ENCODE data around the gene PWWP2B. TPM values are rescaled to one million over a fixed set of nuclear protein-coding genes. Genes with fewer than 3 reads are reported as not detected.

Gene PWWP2B
- total and polyA plus RNA-seq, 2 of the 8 experiments (the other 6 are each of a cell fraction or from before 2014, with no cell fraction given): 5.3 to 10.8 TPM

GRCh38 chr10:132361581-132362101 is 35.4 kb upstream of the PWWP2B start:
- no peak for TF ChIP-seq MAX (IDR thresholded peaks at IDR 0.05)
- H4K5ac ChIP-seq (ENCODE audit: insufficient read length, low read depth, low read length): no peak overlapping the region
- H4K20me1 ChIP-seq (replicated peaks in 1 of 2; ENCODE audit: control insufficient read depth in 1 of 2, insufficient read depth in 2 of 2, low read length in 2 of 2): peaks cover 0 to 5% of the 10 kb centered on the region in 2 experiments
- no peak overlapping the region for H2BK120ac ChIP-seq (replicated peaks; ENCODE audit: low read depth, low read length)
- H2BK15ac ChIP-seq (ENCODE audit: low read length): no peak overlapping the region
- no peak overlapping the region for H3K18ac ChIP-seq (ENCODE audit: extremely low read depth, low read length)
- H3K27ac ChIP-seq (ENCODE audit: low read depth, low read length): no peak overlapping the region
- no peak overlapping the region for H3K56ac ChIP-seq (replicated peaks; ENCODE audit: insufficient read length, low read depth, low read length)
- H3K23me2 ChIP-seq (ENCODE audit: low read depth, low read length): peaks cover 7% of the 10 kb centered on the region; the same call in 1 of the 2 replicates
- no peak overlapping the region for H3K9ac ChIP-seq (replicated peaks in 1 of 4; ENCODE audit: extremely low read depth in 1 of 4, low read depth in 3 of 4, low read length in 3 of 4)
- no peaks in the 10 kb centered on the region for H3K79me2 ChIP-seq (ENCODE audit: control insufficient read depth in 1 of 2, insufficient read depth in 2 of 2, low read length in 2 of 2)
- no peak overlapping the region for H3K4me2 ChIP-seq (ENCODE audit: insufficient read depth in 1 of 2, low read depth in 2 of 2, low read length in 2 of 2)
- no peak overlapping the region for H3K23ac ChIP-seq (ENCODE audit: insufficient read length)
- no peaks in the 10 kb centered on the region; a peak in 1 of 8 replicates for H3K36me3 ChIP-seq (ENCODE audit: control insufficient read depth in 2 of 4, insufficient read depth in 4 of 4, low read length in 3 of 4)
- H2AK5ac ChIP-seq (ENCODE audit: low read depth, low read length): no peak overlapping the region
- H2BK12ac ChIP-seq (ENCODE audit: low read depth, low read length): no peak overlapping the region
- FAIRE-seq: no peak
- H3K27me3 ChIP-seq (replicated peaks in 1 of 4; ENCODE audit: control insufficient read depth in 3 of 4, extremely low read depth in 1 of 4, insufficient read depth in 3 of 4, low read length in 3 of 4): peaks cover 0 to 2% (median 0%) of the 10 kb centered on the region in 4 experiments; a peak in 1 of 7 replicates
- no peak overlapping the region for H3K4ac ChIP-seq (replicated peaks; ENCODE audit: insufficient read length, low read depth, low read length)
- H3K79me1 ChIP-seq (ENCODE audit: low read depth, low read length): no peaks in the 10 kb centered on the region
- H2BK5ac ChIP-seq (ENCODE audit: low read depth, low read length): no peak overlapping the region
- 90% methylated on average over 14 of the region's 15 CpGs; no CpG with 5 or more reads in 1 of the 2 experiments for WGBS, 2 experiments (ENCODE audit: extremely low coverage in 1 of 2, insufficient coverage in 1 of 2, insufficient read length in 1 of 2, insufficient replicate concordance in 2 of 2, low coverage in 1 of 2, low lambda C conversion rate in 2 of 2, missing lambda C conversion rate in 1 of 2)
- H3K14ac ChIP-seq (ENCODE audit: insufficient read length): no peak overlapping the region
- no peak overlapping the region for H3K4me3 ChIP-seq (ENCODE audit: extremely low read depth in 1 of 4, insufficient read depth in 2 of 4, low read depth in 3 of 4, low read length in 4 of 4)
- DNase-seq (ENCODE audit: low read depth in 1 of 2, low spot score in 2 of 2): no peak
- H2AFZ ChIP-seq (ENCODE audit: low read length): no peak overlapping the region
- CTCF ChIA-PET (ENCODE audit: partially characterized antibody): interaction anchor here (0.6 to 4.8 kb wide), 46 partner anchors 8 to 324 kb away, joined by 3 to 54 read pairs (median 5); no protein-coding TSS in a partner anchor
- H3K9me3 ChIP-seq (ENCODE audit: insufficient read depth in 2 of 2, low read depth in 1 of 2, low read length in 1 of 2): no peaks in the 10 kb centered on the region; a peak in 1 of 4 replicates
- no peak overlapping the region for H2BK20ac ChIP-seq (ENCODE audit: low read length)
- H3K4me1 ChIP-seq (replicated peaks in 1 of 4; ENCODE audit: control insufficient read depth in 3 of 4, insufficient read depth in 4 of 4, low read length in 3 of 4): no peaks in the 10 kb centered on the region
- POLR2A ChIA-PET (ENCODE audit: partially characterized antibody): interaction anchor here (0.6 to 1.8 kb wide), 2 partner anchors 9 to 248 kb away, joined by 3 to 5 read pairs; no protein-coding TSS in a partner anchor
- peak overlapping the region; percentile 71; the same call in 1 of the 2 replicates for H4K8ac ChIP-seq (ENCODE audit: extremely low read depth, insufficient read depth, low read length)
- H4K91ac ChIP-seq (replicated peaks; ENCODE audit: insufficient read length, low read length): no peak overlapping the region

All from H1 (cell line).